Suprapubic skin (tissue), 4 donors: Measurements from ENCODE around the gene FKBP10. TPM values are rescaled to one million over a fixed set of nuclear protein-coding genes. Genes with fewer than 3 reads are reported as not detected.
A peak's percentile ranks its signal among the peaks of the same experiment; 100 is the strongest.
"Not testable (repeated sequence)": the region's sequence is repeated elsewhere in the genome, so short reads cannot be mapped to it uniquely, and the experiment has no call there.

Source experiments
- DNase-seq, 2 donors: peaks; one replicate each; pipeline ENCODE4 v3.0.0-alpha.2; 2019; ENCODE audit warnings: low spot score in 2 of 2
- H3K27ac ChIP-seq: fragments of 200-600 bp; sonication (generic); one replicate; pipeline ENCODE4 v1.5.1; 2019
- H3K27me3 ChIP-seq: fragments of 200-600 bp; sonication (generic); one replicate; pipeline ENCODE4 v1.5.1; 2019
- H3K36me3 ChIP-seq: fragments of 200-600 bp; sonication (generic); one replicate; pipeline ENCODE4 v1.5.1; 2019
- H3K4me1 ChIP-seq: fragments of 200-600 bp; sonication (generic); one replicate; pipeline ENCODE4 v1.5.1; 2019
- H3K4me3 ChIP-seq: fragments of 200-600 bp; sonication (generic); one replicate; pipeline ENCODE4 v1.5.1; 2019; ENCODE audit warnings: mild to moderate bottlenecking
- H3K9me3 ChIP-seq: fragments of 200-600 bp; sonication (generic); one replicate; pipeline ENCODE4 v1.5.1; 2019
- EP300 ChIP-seq: sonication (generic); formaldehyde crosslinking; IDR thresholded peaks from one replicate; pipeline ENCODE4 v1.6.1; 2017; ENCODE audit warnings: antibody characterized with exemption
- POLR2A ChIP-seq, 2 donors: fragments of 450-650 bp; IDR thresholded peaks; one replicate each; pipeline ENCODE4 v1.6.1; 2017; ENCODE audit warnings: antibody characterized with exemption in 2 of 2, mild to moderate bottlenecking in 2 of 2, moderate library complexity in 2 of 2
- POLR2AphosphoS5 ChIP-seq, 3 donors: sonication (generic); formaldehyde crosslinking; IDR thresholded peaks; one replicate each; pipeline ENCODE4 v1.6.1; 2017; ENCODE audit warnings: antibody characterized with exemption in 3 of 3
- WGBS: methylation state at CpG from one replicate; pipeline ENCODE4 v1.1.5; 2018; 5-methylcytosine and 5-hydroxymethylcytosine counted together
- total RNA-seq, 4 donors: library from RNA; depleted of rRNA; stranded (reverse); fragments of >200 nt; gene quantifications; one replicate each; pipeline ENCODE4 v1.1.0, GENCODE V29; 2016
- TF ChIP-seq, protein P1 (sequence below), 2 donors: fragments of 200-600 bp in 1 of 2; fragments of 450-650 bp in 1 of 2; sonication (generic) in 1 of 2; IDR thresholded peaks; one replicate each; pipeline ENCODE4 v1.5.1; 2016 to 2019; ENCODE audit warnings: antibody characterized with exemption in 2 of 2, mild to moderate bottlenecking in 1 of 2, moderate library complexity in 1 of 2

Gene FKBP10
- total RNA-seq, 4 donors from 2014 or later: 11.7 to 14.8 (median 12.4) TPM

DNA sequence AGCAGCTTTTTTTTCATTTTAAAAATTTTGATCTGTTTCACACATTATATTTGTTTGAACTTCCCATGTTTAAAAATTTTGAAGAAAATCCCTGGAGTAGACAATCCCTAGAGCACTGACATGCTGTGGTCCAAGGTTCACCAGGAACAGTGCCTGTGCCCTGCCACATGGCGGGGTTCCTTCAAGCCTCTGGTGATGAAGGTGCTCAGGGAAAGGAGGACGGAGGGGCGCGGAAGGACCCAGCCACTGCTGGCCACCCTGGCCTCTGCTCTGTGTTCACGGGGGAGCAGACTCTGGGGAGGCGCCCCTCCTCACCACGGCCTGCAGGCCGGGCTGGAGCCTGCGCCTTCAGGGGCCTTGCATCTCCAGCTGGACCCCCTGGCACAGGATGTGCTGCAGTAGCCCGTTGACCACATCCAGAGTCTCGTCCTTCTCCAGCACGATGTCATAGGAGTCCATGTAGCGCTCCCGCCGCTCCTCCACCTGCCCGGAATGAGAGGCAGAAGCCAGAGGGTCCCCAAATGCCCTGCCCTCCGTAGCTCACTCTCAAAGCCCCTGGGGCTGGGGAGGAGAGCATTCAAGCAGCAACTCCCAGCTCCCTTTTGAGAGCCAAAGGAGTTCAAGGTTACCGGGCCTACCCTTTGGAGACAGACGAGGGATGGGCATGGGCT lies 12.5 kb downstream of the FKBP10 start:
- Histone ChIP-seq H3K36me3 (peaks cover 49% of the 10 kb centered on the region), H3K4me3 (no peak overlapping the region), H3K27me3 (no peaks in the 10 kb centered on the region), H3K9me3 (no peaks in the 10 kb centered on the region), H3K27ac (no peak overlapping the region), H3K4me1 (no peaks in the 10 kb centered on the region)
- WGBS: 87% methylated on average over 14 of the region's 19 CpGs
- TF ChIP-seq POLR2A (IDR thresholded peaks at IDR 0.05): no peak
- no peak for TF ChIP-seq POLR2AphosphoS5 (IDR thresholded peaks at IDR 0.05)
- no peak for TF ChIP-seq EP300
- TF ChIP-seq, protein P1, sequence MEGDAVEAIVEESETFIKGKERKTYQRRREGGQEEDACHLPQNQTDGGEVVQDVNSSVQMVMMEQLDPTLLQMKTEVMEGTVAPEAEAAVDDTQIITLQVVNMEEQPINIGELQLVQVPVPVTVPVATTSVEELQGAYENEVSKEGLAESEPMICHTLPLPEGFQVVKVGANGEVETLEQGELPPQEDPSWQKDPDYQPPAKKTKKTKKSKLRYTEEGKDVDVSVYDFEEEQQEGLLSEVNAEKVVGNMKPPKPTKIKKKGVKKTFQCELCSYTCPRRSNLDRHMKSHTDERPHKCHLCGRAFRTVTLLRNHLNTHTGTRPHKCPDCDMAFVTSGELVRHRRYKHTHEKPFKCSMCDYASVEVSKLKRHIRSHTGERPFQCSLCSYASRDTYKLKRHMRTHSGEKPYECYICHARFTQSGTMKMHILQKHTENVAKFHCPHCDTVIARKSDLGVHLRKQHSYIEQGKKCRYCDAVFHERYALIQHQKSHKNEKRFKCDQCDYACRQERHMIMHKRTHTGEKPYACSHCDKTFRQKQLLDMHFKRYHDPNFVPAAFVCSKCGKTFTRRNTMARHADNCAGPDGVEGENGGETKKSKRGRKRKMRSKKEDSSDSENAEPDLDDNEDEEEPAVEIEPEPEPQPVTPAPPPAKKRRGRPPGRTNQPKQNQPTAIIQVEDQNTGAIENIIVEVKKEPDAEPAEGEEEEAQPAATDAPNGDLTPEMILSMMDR (IDR thresholded peaks at IDR 0.05): no peak
- DNase-seq: no peak

DNA sequence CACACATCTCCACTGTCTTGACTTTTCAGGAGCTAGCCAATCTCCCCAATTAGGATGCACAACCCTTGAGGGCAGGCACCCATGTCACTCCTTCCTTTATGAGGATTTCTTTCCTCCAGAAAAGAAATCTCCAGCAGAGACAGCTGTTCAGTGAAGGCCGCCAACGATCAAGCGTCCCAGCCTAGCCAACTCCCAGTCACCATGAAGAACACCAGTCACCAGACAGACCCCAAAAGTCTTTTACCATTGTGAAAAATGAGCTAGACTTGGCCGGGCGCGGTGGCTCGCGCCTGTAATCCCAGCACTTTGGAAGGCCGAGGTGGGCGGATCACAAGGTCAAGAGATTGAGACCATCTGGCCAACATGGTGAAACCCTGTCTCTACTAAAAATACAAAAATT lies 17.2 kb downstream of the FKBP10 start:
- H3K4me3 ChIP-seq, H3K27ac ChIP-seq, H3K9me3 ChIP-seq, DNase-seq, H3K4me1 ChIP-seq, H3K27me3 ChIP-seq: not testable (repeated sequence)
- H3K36me3 ChIP-seq: peaks cover 62% of the 10 kb centered on the region
- 84% methylated on average over 10 of the region's 10 CpGs for WGBS

DNA sequence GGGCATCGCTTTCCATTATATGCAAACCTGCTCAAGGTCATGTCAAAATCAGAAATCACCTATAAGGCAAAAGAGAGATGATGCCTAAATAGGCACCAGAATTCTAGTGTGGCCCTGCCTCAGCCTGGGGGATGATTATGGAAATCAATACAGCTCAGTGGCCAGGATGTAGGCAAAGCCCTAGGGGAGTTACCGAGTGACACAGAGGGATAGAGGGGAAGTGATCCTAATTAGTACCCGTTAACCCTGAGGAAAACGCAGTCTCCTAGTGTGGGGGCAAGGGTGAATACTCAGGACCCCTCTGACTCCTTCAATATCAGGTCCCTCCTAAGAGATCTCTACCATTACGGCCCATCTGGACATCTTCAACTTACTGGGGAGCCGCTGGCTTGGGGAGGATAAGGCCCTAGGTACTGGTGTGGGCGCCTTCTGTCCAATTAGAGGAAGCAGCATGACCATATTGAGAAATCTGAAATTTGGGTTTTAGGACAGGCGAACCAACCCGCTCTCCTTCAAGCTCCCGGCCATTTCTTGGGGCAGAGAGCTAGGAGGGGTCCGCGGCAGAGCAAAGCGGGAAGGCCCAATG lies 22.5 kb downstream of the FKBP10 start:
- H3K27me3 ChIP-seq: no peaks in the 10 kb centered on the region
- peak overlapping the region; percentile 75 for H3K27ac ChIP-seq
- H3K9me3 ChIP-seq: no peaks in the 10 kb centered on the region
- H3K4me1 ChIP-seq: peaks cover 19% of the 10 kb centered on the region
- H3K4me3 ChIP-seq: peak overlapping the region; percentile 95
- 10% methylated on average over 13 of the region's 13 CpGs for WGBS
- TF ChIP-seq POLR2A (IDR thresholded peaks at IDR 0.05) (no peak), POLR2AphosphoS5 (IDR thresholded peaks at IDR 0.05) (no peak), EP300 (no peak)
- TF ChIP-seq, protein P1 (IDR thresholded peaks at IDR 0.05): no peak
- peaks cover 18% of the 10 kb centered on the region for H3K36me3 ChIP-seq
- DNase-seq: no peak

DNA sequence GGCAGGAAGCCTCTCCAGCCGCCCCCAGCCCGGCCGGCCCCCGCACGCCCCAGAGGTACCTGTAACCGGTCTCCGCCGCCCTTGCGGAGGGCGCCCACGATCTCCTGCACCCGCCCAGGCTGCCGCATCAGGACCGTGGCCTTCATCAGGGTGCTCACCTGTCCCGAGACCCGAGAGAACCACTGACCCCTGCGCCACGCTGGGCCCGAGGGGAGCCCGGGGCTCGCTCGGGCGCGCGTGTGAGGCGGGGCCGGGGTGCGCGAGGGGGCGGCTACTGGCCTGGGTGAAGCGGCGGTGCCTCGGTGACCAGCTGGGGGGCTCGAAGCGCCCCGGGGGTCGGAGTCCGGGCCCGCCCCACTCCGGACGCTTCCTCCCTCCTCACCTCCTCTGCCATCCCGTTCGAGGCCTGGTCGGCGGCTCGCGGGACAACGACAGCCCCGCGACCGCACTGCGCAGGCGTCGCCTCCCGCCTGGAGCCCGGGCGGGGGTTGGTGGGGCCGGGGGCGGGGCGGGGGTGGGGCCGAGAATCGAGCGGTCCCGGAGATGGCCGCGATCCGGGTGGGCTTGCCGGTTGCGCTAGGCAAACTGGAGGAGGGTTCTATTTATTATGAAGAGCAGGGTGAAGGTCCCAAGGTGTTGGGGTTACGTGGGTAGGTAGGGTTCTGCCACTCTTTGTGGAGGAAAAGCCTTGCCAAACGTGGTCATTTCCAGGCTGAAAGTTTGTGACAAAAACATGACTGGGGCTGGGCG lies 23.2 kb downstream of the FKBP10 start, which contains the start of gene NT5C3B:
Gene NT5C3B (minus strand): TSS at position 433 of the 750 bp plus-strand sequence. CDS start 39 bp downstream, at position 394.
- WGBS: 0% methylated on average over 11 of the region's 72 CpGs
- Histone ChIP-seq H3K4me1 (peaks cover 19% of the 10 kb centered on the region), H3K27ac (peak within 1 kb of the TSS; percentile 75), H3K4me3 (peak within 1 kb of the TSS; percentile 95), H3K27me3 (no peaks in the 10 kb centered on the region), H3K9me3 (no peaks in the 10 kb centered on the region), H3K36me3 (peaks cover 12% of the 10 kb centered on the region)
- TF ChIP-seq, protein P1 (IDR thresholded peaks at IDR 0.05): no peak
- TF ChIP-seq POLR2A (IDR thresholded peaks at IDR 0.05) (no peak), EP300 (no peak), POLR2AphosphoS5 (IDR thresholded peaks at IDR 0.05) (no peak)
- no peak for DNase-seq

DNA sequence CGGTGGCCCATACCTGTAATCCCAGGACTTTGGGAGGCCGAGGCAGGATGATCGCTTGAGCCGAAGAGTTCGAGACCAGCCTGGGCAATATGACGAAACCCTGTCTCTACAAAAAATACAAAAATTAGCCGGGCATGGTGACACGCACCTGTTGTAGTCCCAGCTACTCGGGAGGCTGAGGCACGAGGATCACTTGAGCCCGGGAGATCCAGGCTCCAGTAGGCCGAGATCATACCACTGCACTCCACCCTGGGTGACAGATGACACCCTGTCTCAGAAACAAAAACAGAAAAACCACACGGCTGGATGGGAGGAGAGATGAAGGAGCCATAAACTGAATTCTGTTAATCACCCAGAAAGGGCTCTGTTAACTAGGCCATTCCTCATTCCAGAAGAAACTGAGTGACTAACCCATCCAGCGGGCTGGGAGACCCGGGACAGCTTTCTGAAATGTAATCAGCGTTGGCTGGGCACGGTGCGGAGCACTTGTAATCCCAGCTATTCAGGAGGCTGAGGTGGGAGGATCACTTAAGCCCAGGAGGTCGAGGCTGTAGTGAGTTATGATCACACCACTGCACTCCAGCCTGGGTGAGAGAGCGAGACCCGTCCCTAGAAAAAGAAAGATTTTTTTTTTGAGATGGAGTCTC lies 23.9 kb downstream of the FKBP10 start:
- DNase-seq: no peak
- peak overlapping the region; percentile 95 for H3K4me3 ChIP-seq

More for the DNA sequence above, 23.9 kb downstream of the FKBP10 start:
- Histone ChIP-seq H3K27me3 (no peaks in the 10 kb centered on the region), H3K9me3 (no peaks in the 10 kb centered on the region), H3K27ac (no peak overlapping the region), H3K4me1 (peaks cover 19% of the 10 kb centered on the region), H3K36me3 (peaks cover 6% of the 10 kb centered on the region)
- TF ChIP-seq, protein P1 (IDR thresholded peaks at IDR 0.05): no peak
- WGBS: 50% methylated on average over 21 of the region's 21 CpGs
